HEK293 (cell line): ENCODE results near the gene CCDC142.
A peak's percentile ranks its signal among the peaks of the same experiment; 100 is the strongest.

Source experiments
- GLI2 ChIP-seq: fragments of 450-650 bp; formaldehyde crosslinking; IDR thresholded peaks from 2 replicates; pipeline ENCODE4; 2017; ENCODE audit warnings: missing biosample characterization, missing genetic modification characterization, low read depth, borderline replicate concordance
- HOXA7 ChIP-seq: sonication (generic); formaldehyde crosslinking; IDR thresholded peaks from 2 replicates; pipeline ENCODE4 v1.8.1; 2022; ENCODE audit warnings: missing genetic modification reagents, borderline replicate concordance
- MEIS1 ChIP-seq: sonication (generic); formaldehyde crosslinking; IDR thresholded peaks from 2 replicates; pipeline ENCODE4 v1.8.1; 2022; ENCODE audit warnings: missing genetic modification reagents, mild to moderate bottlenecking, borderline replicate concordance
- PRDM10 ChIP-seq: fragments of 450-650 bp; formaldehyde crosslinking; IDR thresholded peaks from 2 replicates; pipeline ENCODE4 v1.5.1; 2016; ENCODE audit warnings: missing biosample characterization, missing genetic modification characterization
- REPIN1 ChIP-seq: fragments of 450-650 bp; formaldehyde crosslinking; IDR thresholded peaks from 2 replicates; pipeline ENCODE4 v1.5.1; 2017; ENCODE audit warnings: missing biosample characterization, missing genetic modification characterization, low read depth
- SCRT2 ChIP-seq: fragments of 450-650 bp; formaldehyde crosslinking; IDR thresholded peaks from 2 replicates; pipeline ENCODE4 v1.5.1; 2016; ENCODE audit warnings: missing biosample characterization, missing genetic modification characterization
- SP3 ChIP-seq: fragments of 450-650 bp; formaldehyde crosslinking; IDR thresholded peaks from 2 replicates; pipeline ENCODE4 v1.5.1; 2016; ENCODE audit warnings: missing biosample characterization, missing genetic modification characterization
- YY1 ChIP-seq: fragments of 450-650 bp; formaldehyde crosslinking; IDR thresholded peaks from 2 replicates; pipeline ENCODE4 v1.5.1; 2018; ENCODE audit warnings: missing biosample characterization, missing genetic modification characterization
- ZBTB44 ChIP-seq: fragments of 450-650 bp; IDR thresholded peaks from 2 replicates; pipeline ENCODE4 v1.5.1; 2018; ENCODE audit warnings: missing biosample characterization, mild to moderate bottlenecking, missing genetic modification characterization
- ZNF112 ChIP-seq: fragments of 450-650 bp; formaldehyde crosslinking; IDR thresholded peaks from 2 replicates; pipeline ENCODE4 v1.5.0; 2017; ENCODE audit warnings: missing biosample characterization, missing genetic modification characterization
- ZNF121 ChIP-seq: fragments of 450-650 bp; formaldehyde crosslinking; IDR thresholded peaks from 2 replicates; pipeline ENCODE4 v1.5.1; 2016; ENCODE audit warnings: missing biosample characterization, missing genetic modification characterization
- ZNF140 ChIP-seq: fragments of 450-650 bp; formaldehyde crosslinking; IDR thresholded peaks from 2 replicates; pipeline ENCODE4 v1.5.1; 2016; ENCODE audit warnings: missing biosample characterization, missing genetic modification characterization
- ZNF148 ChIP-seq: fragments of 450-650 bp; formaldehyde crosslinking; IDR thresholded peaks from 2 replicates; pipeline ENCODE4 v1.5.0; 2017; ENCODE audit warnings: missing biosample characterization, missing genetic modification characterization, borderline replicate concordance
- ZNF184 ChIP-seq: fragments of 450-650 bp; IDR thresholded peaks from 2 replicates; pipeline ENCODE4 v1.5.1; 2018; ENCODE audit warnings: missing biosample characterization, mild to moderate bottlenecking, missing genetic modification characterization
- ZNF211 ChIP-seq: fragments of 450-650 bp; formaldehyde crosslinking; IDR thresholded peaks from 2 replicates; pipeline ENCODE4 v1.5.1; 2016; ENCODE audit warnings: low read depth, missing biosample characterization, missing genetic modification characterization
- ZNF266 ChIP-seq: fragments of 450-650 bp; formaldehyde crosslinking; IDR thresholded peaks from 2 replicates; pipeline ENCODE4 v1.5.1; 2016; ENCODE audit warnings: missing biosample characterization, missing genetic modification characterization, low read depth
- ZNF398 ChIP-seq: fragments of 450-650 bp; formaldehyde crosslinking; IDR thresholded peaks from 2 replicates; pipeline ENCODE4 v1.5.1; 2017; ENCODE audit warnings: missing biosample characterization, missing genetic modification characterization
- ZNF423 ChIP-seq: fragments of 450-650 bp; formaldehyde crosslinking; IDR thresholded peaks from 2 replicates; pipeline ENCODE4 v1.5.1; 2016; ENCODE audit warnings: missing biosample characterization, missing genetic modification characterization
- ZNF501 ChIP-seq: fragments of 450-650 bp; formaldehyde crosslinking; IDR thresholded peaks from 2 replicates; pipeline ENCODE4 v1.5.1; 2016; ENCODE audit warnings: missing biosample characterization, missing genetic modification characterization
- ZNF600 ChIP-seq: fragments of 450-650 bp; formaldehyde crosslinking; IDR thresholded peaks from 2 replicates; pipeline ENCODE4 v1.5.1; 2016; ENCODE audit warnings: missing biosample characterization, missing genetic modification characterization
- ZNF610 ChIP-seq: fragments of 450-650 bp; formaldehyde crosslinking; IDR thresholded peaks from 2 replicates; pipeline ENCODE4 v1.5.1; 2016; ENCODE audit warnings: missing biosample characterization, missing genetic modification characterization, borderline replicate concordance
- ZNF624 ChIP-seq: fragments of 450-650 bp; formaldehyde crosslinking; IDR thresholded peaks from 2 replicates; pipeline ENCODE4 v1.5.1; 2017; ENCODE audit warnings: missing biosample characterization, missing genetic modification characterization
- ZNF629 ChIP-seq: fragments of 450-650 bp; formaldehyde crosslinking; IDR thresholded peaks from 2 replicates; pipeline ENCODE4 v1.5.1; 2017; ENCODE audit warnings: missing biosample characterization, missing genetic modification characterization
- ZNF704 ChIP-seq: fragments of 450-650 bp; formaldehyde crosslinking; IDR thresholded peaks from 2 replicates; pipeline ENCODE4 v1.5.1; 2016; ENCODE audit warnings: missing biosample characterization, missing genetic modification characterization
- ZNF777 ChIP-seq: fragments of 450-650 bp; formaldehyde crosslinking; IDR thresholded peaks from 2 replicates; pipeline ENCODE4 v1.5.1; 2017; ENCODE audit warnings: missing biosample characterization, missing genetic modification characterization, borderline replicate concordance
- ZNF843 ChIP-seq: fragments of 450-650 bp; formaldehyde crosslinking; IDR thresholded peaks from 2 replicates; pipeline ENCODE4 v1.5.1; 2016; ENCODE audit warnings: missing biosample characterization, missing genetic modification characterization

The CCDC142 gene

GRCh38 chr2:74457549-74458131 is 25.2 kb downstream of the CCDC142 start (continued):
- TF ChIP-seq ZNF704 (tag by site-specific recombination), result no peak
- no peak for TF ChIP-seq ZNF777
- TF ChIP-seq GLI2 (tag by site-specific recombination), result no peak
- no peak for TF ChIP-seq ZNF843 (tag by site-specific recombination)
- TF ChIP-seq MEIS1 (CRISPR knock-in tag), result no peak
- no peak for TF ChIP-seq HOXA7 (CRISPR knock-in tag)
- TF ChIP-seq ZNF398, result peak; percentile 69; the same call in 1 of the 2 replicates
- TF ChIP-seq ZNF184 (tag by site-specific recombination), result no peak
- no peak for TF ChIP-seq ZNF148 (tag by site-specific recombination)
- peak; percentile 75 for TF ChIP-seq ZNF600 (tag by site-specific recombination)
- no peak for TF ChIP-seq ZNF140
- no peak for TF ChIP-seq ZNF624 (tag by site-specific recombination)
- 0 out of 2 replicates have a peak, but pooled peaks have one; percentile 49 for TF ChIP-seq ZNF423
- no peak for TF ChIP-seq ZNF610 (tag by site-specific recombination)
- TF ChIP-seq ZBTB44, result no peak
- TF ChIP-seq ZNF121 (tag by site-specific recombination), result no peak; the same call in 1 of the 2 replicates
- peak; percentile 94 for TF ChIP-seq ZNF501 (tag by site-specific recombination)
- TF ChIP-seq ZNF629, result peak; percentile 94; the same call in 1 of the 2 replicates
- TF ChIP-seq REPIN1 (tag by site-specific recombination), result no peak
- TF ChIP-seq SP3 (tag by site-specific recombination), result peak; percentile 36
- no peak for TF ChIP-seq ZNF211 (tag by site-specific recombination)
- no peak for TF ChIP-seq ZNF266 (tag by site-specific recombination)
- TF ChIP-seq ZNF112 (tag by site-specific recombination), result no peak
- no peak; the same call in 1 of the 2 replicates for TF ChIP-seq YY1
- TF ChIP-seq PRDM10, result 0 out of 2 replicates have a peak, but pooled peaks have one; percentile 17
- no peak for TF ChIP-seq SCRT2
